ENCODE measurements around the gene TVP23C. TPM values are rescaled to one million over a fixed set of nuclear protein-coding genes. Genes with fewer than 3 reads are reported as not detected.

The TVP23C gene
- polyA plus RNA-seq, 1 donor, result 6.6 TPM

DNA sequence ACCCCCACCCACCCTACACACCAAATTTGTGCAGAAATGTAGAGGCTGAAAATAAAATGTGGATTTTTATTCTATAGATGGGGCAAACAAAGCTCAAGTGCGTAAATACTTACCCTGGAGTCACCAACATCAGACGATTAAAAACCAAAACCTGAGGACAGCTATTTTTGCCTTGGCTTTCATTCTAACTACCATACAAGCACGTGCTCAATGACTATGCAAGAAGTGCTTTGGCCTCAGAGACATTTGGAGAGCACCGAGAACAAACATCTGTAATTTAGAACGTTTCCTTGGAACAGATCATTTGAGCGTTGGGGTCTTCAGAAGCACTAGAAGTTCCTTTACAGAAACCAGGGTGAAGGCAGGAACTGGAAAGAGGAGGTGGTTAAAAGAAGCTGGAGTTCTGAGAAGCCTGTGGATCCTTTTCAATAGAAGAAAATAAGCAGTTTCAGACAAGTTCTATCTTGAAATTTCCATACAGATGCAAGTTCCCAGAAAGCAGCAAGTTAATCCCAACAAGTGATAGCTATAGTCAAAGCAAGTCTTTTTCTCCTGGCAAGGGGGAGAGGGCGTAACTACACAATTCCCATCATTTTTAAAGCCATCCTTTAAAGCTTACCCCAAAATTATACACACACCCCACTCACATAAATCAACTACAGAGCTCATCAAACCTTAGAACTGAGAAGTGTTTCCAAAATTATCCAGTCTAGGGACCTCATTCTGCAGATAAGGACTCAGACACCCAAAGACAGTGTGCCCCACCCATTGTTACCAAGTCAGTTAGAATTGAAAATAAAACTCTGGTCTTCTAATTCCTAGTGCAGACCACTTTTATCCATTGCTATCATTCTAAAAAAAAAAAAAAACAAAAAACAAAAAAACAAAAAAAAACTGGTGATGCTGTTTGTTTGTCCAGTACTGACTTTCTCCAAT lies 66.3 kb downstream of the TVP23C start:
- no peak for DNase-seq (ENCODE audit: low read depth)

- DNase-seq (ENCODE audit: low read depth), result no peak
Measured at GRCh38 chr17:15494821-15495220, 68.5 kb downstream of the TVP23C start.

DNA sequence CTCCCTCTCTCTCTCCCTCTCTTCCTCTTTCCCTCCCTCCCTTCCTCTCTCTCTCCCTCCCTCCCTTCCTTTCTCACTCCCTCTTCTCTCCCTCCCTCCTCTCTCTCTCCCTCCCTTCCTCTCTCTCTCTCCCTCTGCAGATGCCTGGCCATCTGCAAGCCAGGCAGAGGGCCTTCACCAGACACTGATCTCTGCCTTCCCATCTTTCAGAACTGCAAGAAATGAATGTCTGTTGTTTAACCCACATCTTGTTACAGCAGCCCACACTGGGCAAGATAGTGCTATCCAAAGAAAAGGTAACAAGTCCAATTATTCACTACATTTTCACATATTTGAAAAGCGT lies 69.6 kb downstream of the TVP23C start:
- DNase-seq (ENCODE audit: low read depth), result no peak

- no peak for DNase-seq (ENCODE audit: low read depth)
Measured at GRCh38 chr17:15492791-15493692, 70.2 kb downstream of the TVP23C start.

DNA sequence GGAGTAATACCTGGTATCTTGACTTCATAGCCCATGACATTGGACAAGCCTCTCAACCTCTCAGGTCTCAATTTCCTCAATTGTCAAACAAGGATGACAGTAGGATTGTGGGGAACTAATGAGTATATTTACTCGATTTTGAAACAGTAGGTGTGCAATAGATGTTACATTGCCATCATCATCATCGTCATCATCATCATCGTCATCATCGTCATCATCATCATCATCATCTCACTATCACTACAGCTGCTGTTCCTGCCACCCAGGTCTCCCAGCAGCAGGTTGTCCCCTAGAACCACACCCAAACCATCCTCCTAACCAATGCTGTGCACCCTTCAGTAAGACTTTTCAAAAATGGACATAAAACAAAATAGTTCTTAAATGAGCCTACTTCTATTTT lies 71.1 kb downstream of the TVP23C start:
- DNase-seq (ENCODE audit: low read depth), result no peak

DNA sequence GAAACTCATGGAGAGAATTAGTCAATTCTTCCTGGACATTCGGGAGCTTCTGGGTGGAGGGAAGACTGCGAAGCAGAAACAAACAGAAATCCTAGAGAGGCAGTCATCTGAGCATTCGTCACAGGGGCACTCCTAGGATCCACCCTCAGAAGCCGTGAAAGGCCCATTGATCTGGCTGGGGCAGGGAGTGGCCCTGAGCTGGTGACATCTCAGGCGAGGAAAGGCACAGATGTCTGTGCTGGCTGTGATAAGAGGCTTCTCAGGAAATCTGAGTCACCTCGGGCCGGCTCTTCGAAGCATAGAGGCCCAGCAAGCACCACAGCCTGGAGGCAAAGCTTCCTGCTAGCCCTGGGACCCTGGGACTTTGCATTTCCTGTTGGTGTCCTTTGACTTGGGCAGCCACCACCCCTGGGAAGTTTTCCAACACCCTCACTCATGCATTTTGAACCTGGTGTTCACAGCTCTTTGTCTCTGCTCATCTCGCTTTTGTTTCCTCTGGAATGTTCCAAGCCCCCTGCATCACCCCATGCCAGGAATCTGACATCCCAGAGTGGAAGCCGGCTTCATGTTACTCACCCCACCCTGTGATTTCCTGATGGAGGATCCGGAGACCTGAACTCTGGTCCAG lies 72.5 kb downstream of the TVP23C start:
- no peak for DNase-seq (ENCODE audit: low read depth)

GRCh38 chr17:15488557-15488956 lies 74.7 kb downstream of the TVP23C start:
- no peak for DNase-seq (ENCODE audit: low read depth)

DNA sequence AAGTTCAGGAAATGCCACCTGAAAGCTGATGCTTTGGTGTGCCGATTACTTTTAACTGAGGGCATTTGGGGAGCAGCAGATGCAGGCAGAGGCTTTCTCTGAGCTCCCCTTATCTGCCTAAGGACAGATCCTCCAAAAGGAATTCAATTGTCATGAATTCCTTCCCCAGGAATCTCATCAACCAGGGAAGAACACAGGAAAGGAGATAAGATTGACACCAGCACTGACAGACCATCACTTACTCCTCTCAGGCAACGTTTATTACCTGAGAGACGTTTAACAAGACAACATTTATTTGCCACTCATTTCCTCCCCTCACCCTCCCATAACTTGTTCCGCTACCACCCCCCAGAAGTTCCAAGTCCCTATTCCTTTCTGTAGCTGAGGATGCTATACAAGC lies 78.2 kb downstream of the TVP23C start:
- no peak for DNase-seq (ENCODE audit: low read depth)

- DNase-seq (ENCODE audit: low read depth), result no peak
Measured at GRCh38 chr17:15483431-15483830, 79.9 kb downstream of the TVP23C start.

GRCh38 chr17:15482476-15482875 lies 80.8 kb downstream of the TVP23C start:
- DNase-seq (ENCODE audit: low read depth), result no peak

GRCh38 chr17:15481481-15481880 lies 81.8 kb downstream of the TVP23C start:
- DNase-seq (ENCODE audit: low read depth), result no peak

GRCh38 chr17:15480204-15480603 lies 83.1 kb downstream of the TVP23C start:
- DNase-seq (ENCODE audit: low read depth), result no peak

DNA sequence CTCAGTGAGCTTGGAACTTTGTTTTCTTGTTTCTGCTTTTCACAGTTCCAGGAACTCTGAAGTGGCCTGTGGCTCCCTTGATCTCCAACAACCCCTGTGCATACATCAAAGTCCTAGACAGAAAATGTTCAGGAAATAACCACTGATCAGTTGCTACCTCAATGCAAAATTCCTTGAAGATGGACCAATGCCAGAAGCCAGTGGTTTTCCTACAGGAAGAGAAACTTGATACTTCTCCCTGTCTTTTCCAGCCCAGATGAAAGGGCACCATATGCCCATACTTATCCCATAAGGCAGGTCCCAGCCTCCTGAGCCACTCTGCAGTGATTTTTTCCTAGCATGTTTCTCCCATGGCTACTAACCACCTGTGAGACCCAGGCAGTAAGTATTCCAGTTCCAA lies 83.6 kb downstream of the TVP23C start:
- no peak for DNase-seq (ENCODE audit: low read depth)

DNA sequence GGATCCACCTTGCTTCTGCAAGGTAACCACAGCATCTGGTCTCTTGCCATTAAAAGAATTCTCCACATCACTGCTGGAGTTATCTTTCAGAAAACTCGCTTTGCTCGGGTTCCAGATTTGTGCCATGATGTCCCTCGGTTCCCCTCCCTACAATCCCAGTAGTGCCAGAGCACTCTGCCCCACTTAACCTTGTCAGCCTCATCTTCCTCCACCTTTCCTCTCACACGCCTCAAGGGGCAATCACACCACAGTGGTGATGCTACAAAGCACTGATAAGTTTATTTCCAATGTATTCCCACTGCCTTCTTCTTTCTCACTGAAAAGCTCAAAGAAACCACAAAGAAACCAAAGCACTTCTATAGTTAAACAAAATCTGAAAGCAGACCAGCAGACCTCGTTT lies 84.4 kb downstream of the TVP23C start:
- no peak for DNase-seq (ENCODE audit: low read depth)

DNA sequence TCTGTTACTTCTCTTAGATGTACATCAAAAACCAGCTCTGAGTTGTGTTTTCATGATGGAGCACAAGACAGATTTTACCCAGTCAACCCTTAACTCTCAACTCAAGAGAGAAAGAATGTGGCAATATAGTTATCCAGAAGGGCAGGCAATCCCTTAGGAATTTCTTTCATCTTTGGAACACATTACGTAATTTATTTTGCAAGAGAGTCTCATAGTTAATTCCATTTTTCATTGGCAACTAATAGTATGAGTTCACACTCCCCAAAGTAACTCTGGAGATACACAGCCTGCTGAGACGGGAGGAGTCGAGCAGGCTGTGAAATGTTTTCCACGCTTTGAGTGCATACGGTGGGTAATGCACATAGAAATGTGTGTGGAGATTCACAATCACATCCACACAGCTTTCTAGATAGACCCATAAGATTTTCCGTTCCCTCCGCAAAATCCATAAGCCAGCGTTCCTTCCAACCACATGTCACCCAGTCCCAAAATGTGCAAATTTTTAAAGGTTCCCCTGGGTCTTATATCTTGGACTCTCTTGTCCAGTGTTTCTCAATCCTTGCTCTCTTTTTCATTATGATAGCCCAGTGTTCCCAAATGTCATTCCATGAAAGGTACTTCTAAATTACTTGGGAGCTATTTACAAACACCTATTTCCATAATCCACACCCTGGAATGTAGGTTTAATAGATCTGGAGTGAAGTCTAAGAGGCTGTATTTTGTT lies 87.5 kb downstream of the TVP23C start:
- no peak for DNase-seq (ENCODE audit: low read depth)

- no peak for DNase-seq (ENCODE audit: low read depth)
Measured at GRCh38 chr17:15472891-15473290, 90.4 kb downstream of the TVP23C start.

DNA sequence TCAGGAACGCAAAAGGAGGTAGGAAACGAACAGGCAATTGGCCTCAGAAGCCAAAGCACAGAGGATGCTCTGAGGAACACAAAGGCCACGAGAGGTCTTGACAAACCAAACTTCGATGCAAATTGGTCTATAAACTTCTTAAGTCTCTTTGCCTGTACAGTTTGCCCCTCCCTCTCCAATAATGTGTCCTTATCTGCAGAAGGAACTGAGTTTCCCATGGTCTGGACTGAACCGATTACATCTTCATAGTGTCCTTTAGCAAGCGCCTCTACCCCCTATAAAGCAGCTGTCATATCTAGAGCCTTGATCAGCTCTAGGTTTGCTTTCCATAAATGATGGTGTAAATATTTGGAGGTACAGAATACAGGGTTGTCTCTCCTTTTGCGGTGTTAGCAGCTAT lies 92.7 kb downstream of the TVP23C start:
- DNase-seq (ENCODE audit: low read depth), result no peak

DNA sequence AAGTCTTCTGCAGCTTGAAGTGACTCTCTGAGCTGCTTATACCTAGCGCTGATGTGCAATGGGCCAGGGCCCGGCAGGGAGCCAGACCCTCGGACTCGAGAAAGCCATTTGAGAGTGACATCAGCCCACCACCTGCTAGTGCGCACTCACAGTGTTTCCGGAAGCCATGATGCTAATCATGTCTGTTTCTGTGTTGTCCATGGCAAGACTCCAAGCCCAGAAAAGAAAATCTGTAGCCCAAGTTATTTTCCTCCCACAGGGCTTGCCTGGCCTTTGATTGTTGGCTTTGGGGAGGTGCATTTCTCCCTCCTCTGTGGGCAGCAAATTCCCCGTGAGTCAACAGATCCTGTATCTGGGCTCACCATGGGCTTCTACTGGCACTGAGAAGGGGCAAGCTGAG lies 94.0 kb downstream of the TVP23C start:
- no peak for DNase-seq (ENCODE audit: low read depth)

- DNase-seq (ENCODE audit: low read depth), result no peak
Measured at GRCh38 chr17:15468126-15468525, 95.2 kb downstream of the TVP23C start.

DNA sequence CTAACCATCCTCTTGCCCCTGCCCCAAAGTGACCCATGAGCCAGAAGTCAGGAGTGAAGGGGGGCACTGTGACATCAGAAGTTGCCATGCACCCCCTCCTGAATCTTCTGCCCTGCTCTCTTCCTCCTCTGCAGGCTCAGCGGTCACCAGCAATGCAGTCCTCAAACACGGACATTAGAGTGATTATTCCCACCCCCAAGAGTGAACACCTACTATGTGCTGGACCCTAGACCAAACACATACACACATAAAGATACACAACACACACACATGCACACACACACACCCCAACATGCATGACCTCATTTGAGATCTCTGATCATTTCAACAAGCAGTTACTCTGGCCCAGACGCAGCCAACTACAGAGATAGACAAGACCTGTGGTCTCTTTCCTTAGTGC lies 95.7 kb downstream of the TVP23C start, which contains the start of gene CDRT4:
Gene CDRT4 (minus strand): TSS at position 30 of the 400 bp plus-strand sequence. CDS start 27,383 bp downstream, outside the sequence.
- no peak for DNase-seq (ENCODE audit: low read depth)

DNA sequence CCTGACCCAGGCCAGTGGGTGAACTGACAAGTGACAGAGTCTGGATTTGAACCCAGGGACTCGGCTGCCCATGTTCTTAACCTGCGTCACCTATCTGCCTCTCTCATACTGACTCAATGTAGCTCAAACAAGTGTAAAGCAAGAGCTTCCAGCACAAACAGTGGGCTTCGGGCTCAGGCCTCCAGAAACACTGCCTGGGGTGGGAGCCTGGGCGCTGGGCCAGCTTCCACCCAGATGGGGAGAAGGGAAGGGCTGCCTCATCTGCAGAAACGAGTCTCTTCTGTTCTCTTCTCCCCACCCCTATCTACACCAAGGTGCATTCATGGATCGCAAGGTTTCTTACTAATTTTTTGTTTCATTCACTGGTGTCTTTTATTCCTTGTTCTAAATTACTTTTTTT lies 97.2 kb downstream of the TVP23C start:
- no peak for DNase-seq (ENCODE audit: low read depth)

Data from forelimb muscle (tissue), 1 donor.